Smooth muscle cell (in vitro differentiated cells): ENCODE measurements around the gene YPEL2. TPM values are rescaled to one million over a fixed set of nuclear protein-coding genes. Genes with fewer than 3 reads are reported as not detected.
A peak's percentile ranks its signal among the peaks of the same experiment; 100 is the strongest.
"Not testable (repeated sequence)": the region's sequence is repeated elsewhere in the genome, so short reads cannot be mapped to it uniquely, and the experiment has no call there.

ENCODE experiments used
- DNase-seq: peaks from one replicate; lab custom pipeline; 2025; ENCODE audit not compliant: unreplicated experiment; lab: John Stamatoyannopoulos, UW
- H2AFZ ChIP-seq: fragments of 200-600 bp; sonication (generic); 2 replicates; pipeline ENCODE4 v1.6.0; 2016; ENCODE audit warnings: antibody characterized with exemption, low read depth, mild to moderate bottlenecking
- H3F3A ChIP-seq: fragments of 200-600 bp; sonication (generic); 2 replicates; pipeline ENCODE4 v1.6.0; 2017; ENCODE audit warnings: antibody characterized with exemption, low read depth
- H3K27ac ChIP-seq: fragments of 200-600 bp; sonication (generic); 2 replicates; pipeline ENCODE4 v1.5.1; 2016; ENCODE audit warnings: low read depth, mild to moderate bottlenecking
- H3K27me3 ChIP-seq: fragments of 200-600 bp; sonication (generic); 2 replicates; pipeline ENCODE4 v1.6.1; 2016; ENCODE audit warnings: low read depth, mild to moderate bottlenecking
- H3K36me3 ChIP-seq: fragments of 200-600 bp; sonication (generic); 2 replicates; pipeline ENCODE4 v1.5.1; 2016; ENCODE audit warnings: low read depth
- H3K4me1 ChIP-seq: fragments of 200-600 bp; sonication (generic); 2 replicates; pipeline ENCODE4 v1.5.1; 2016; ENCODE audit warnings: low read depth
- H3K4me2 ChIP-seq: fragments of 200-600 bp; sonication (generic); 2 replicates; pipeline ENCODE4 v1.6.0; 2016; ENCODE audit warnings: mild to moderate bottlenecking
- H3K4me3 ChIP-seq: fragments of 200-600 bp; sonication (generic); 2 replicates; pipeline ENCODE4 v1.5.1; 2016; ENCODE audit warnings: mild to moderate bottlenecking
- H3K79me2 ChIP-seq: fragments of 200-600 bp; sonication (generic); 2 replicates; pipeline ENCODE4 v1.6.0; 2016; ENCODE audit warnings: low read depth, mild to moderate bottlenecking
- H3K9ac ChIP-seq: fragments of 200-600 bp; sonication (generic); 2 replicates; pipeline ENCODE4 v1.6.0; 2016; ENCODE audit warnings: low read depth
- H3K9me3 ChIP-seq: fragments of 200-600 bp; sonication (generic); replicated peaks from 2 replicates; pipeline ENCODE4 v1.5.1; 2016; ENCODE audit warnings: low read depth
- H4K20me1 ChIP-seq: fragments of 200-600 bp; sonication (generic); 2 replicates; pipeline ENCODE4 v1.6.0; 2016; ENCODE audit warnings: low read depth
- CTCF ChIP-seq: fragments of 200-600 bp; sonication (generic); IDR thresholded peaks from 2 replicates; pipeline ENCODE4 v1.5.1; 2017; ENCODE audit warnings: borderline replicate concordance, mild to moderate bottlenecking, antibody characterized with exemption; ENCODE audit not compliant: insufficient read depth, poor library complexity, severe bottlenecking
- WGBS: methylation state at CpG from one replicate; pipeline ENCODE4 v1.1.7; 2016; ENCODE audit warnings: low lambda C conversion rate; 5-methylcytosine and 5-hydroxymethylcytosine counted together
- polyA plus RNA-seq: library from polyadenylated mRNA; unstranded; fragments of >200 nt; fragmentation: Nextera tagmentation; extraction: Ambion mirVana; gene quantifications from 2 replicates; pipeline ENCODE4 v1.2.1, GENCODE V29; 2016
- total RNA-seq: library from RNA; depleted of rRNA; stranded (reverse); fragments of >200 nt; gene quantifications from 2 replicates; pipeline ENCODE4 v1.2.3, GENCODE V29; 2014

YPEL2 gene
- total and polyA plus RNA-seq, 2 experiments from 2014 or later: 4.0 to 9.6 TPM

GRCh38 chr17:59289981-59290301, 41.5 kb upstream of the YPEL2 start:
- Histone ChIP-seq H3K27me3 (no peaks in the 10 kb centered on the region), H3K9ac (no peak overlapping the region), H3K36me3 (no peaks in the 10 kb centered on the region), H3K27ac (no peak overlapping the region), H3F3A (no peaks in the 10 kb centered on the region), H3K9me3 (no peaks in the 10 kb centered on the region), H3K4me1 (no peaks in the 10 kb centered on the region), H3K79me2 (no peaks in the 10 kb centered on the region), H4K20me1 (no peaks in the 10 kb centered on the region), H3K4me2 (no peak overlapping the region), H3K4me3 (no peak overlapping the region), H2AFZ (no peak overlapping the region)
- DNase-seq: no peak
- no peak for TF ChIP-seq CTCF
- 38% methylated on average over 3 of the region's 3 CpGs for WGBS

DNA sequence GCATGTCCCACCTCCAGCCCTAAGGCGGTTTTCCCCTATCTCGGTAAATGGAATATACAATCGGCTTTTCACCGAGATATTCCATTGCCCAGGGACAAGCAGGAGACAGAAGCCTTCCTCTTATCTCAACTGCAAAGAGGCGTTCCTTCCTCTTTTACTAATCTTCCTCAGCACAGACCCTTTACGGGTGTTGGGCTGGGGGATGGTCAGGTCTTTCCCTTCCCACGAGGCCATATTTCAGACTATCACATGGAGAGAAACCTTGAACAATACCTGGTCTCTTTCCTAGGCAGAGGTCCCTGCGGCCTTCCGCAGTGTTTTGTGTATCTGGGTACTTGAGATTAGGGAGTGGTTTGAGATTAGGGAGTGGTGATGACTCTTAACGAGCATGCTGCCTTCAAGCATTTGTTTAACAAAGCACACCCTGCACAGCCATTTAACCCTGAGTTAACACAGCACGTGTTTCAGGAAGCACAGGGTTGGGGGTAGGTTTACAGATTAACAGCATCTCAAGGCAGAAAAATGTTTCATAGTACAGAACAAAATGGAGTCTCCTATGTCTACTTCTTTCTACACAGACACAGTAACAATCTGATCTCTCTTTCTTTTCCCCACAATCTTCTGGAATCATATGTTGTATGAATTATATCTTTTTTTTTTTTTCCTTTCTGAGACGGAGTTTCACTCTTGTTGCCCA, 41.0 kb upstream of the YPEL2 start:
- not testable (repeated sequence) for H3F3A ChIP-seq, H4K20me1 ChIP-seq, H3K4me3 ChIP-seq, H3K9me3 ChIP-seq, H3K36me3 ChIP-seq, H3K4me1 ChIP-seq, H3K27me3 ChIP-seq, H3K27ac ChIP-seq, H3K9ac ChIP-seq, DNase-seq, H3K79me2 ChIP-seq
- WGBS: 10% methylated on average over 12 of the region's 12 CpGs
- H2AFZ ChIP-seq: peak overlapping the region; percentile 88
- peak overlapping the region; percentile 39 for H3K4me2 ChIP-seq

- DNase-seq: no peak
- H2AFZ ChIP-seq: no peak overlapping the region
- no peak overlapping the region for H3K27ac ChIP-seq
- H3K4me2 ChIP-seq: no peak overlapping the region
- TF ChIP-seq CTCF: no peak
- H3K79me2 ChIP-seq: no peaks in the 10 kb centered on the region
- WGBS: 86% methylated on average over 1 of the region's 1 CpG
- H3F3A ChIP-seq: no peaks in the 10 kb centered on the region
- no peaks in the 10 kb centered on the region for H3K27me3 ChIP-seq
- no peaks in the 10 kb centered on the region for H4K20me1 ChIP-seq
- no peaks in the 10 kb centered on the region for H3K9me3 ChIP-seq
- peaks cover 3% of the 10 kb centered on the region for H3K4me1 ChIP-seq
- H3K36me3 ChIP-seq: no peaks in the 10 kb centered on the region
- no peak overlapping the region for H3K9ac ChIP-seq
- no peak overlapping the region for H3K4me3 ChIP-seq
Measured at GRCh38 chr17:59292174-59292523, 39.3 kb upstream of the YPEL2 start.

DNA sequence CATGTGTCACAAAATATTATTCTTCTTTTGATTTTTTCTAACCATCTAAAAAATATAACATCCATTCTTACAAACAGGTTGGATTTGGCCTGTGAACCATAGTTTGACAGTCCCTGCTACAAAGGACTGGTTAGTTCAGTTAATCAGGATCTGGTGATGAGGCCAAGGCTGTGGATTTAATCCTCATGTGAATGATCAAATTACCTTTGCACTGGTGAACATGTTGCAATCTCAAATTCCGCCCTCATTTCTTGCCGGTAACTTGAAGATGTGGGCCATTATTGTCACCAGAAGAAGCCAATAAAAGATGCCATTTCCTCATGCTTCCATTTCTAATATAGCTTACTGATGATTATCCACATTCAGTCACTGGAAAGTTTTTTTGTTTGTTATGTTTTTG, 35.3 kb upstream of the YPEL2 start:
- DNase-seq: no peak
- no peaks in the 10 kb centered on the region for H4K20me1 ChIP-seq
- no peaks in the 10 kb centered on the region for H3K36me3 ChIP-seq
- no peak for TF ChIP-seq CTCF
- H2AFZ ChIP-seq: no peak overlapping the region
- H3K27me3 ChIP-seq: no peaks in the 10 kb centered on the region
- no peak overlapping the region for H3K4me3 ChIP-seq
- H3K9ac ChIP-seq: no peak overlapping the region
- 99% methylated on average over 2 of the region's 2 CpGs for WGBS
- H3K79me2 ChIP-seq: no peaks in the 10 kb centered on the region
- H3K4me2 ChIP-seq: no peak overlapping the region
- no peaks in the 10 kb centered on the region for H3K9me3 ChIP-seq
- no peaks in the 10 kb centered on the region for H3F3A ChIP-seq
- peaks cover 6% of the 10 kb centered on the region for H3K4me1 ChIP-seq
- no peak overlapping the region for H3K27ac ChIP-seq
